K562 (cell line): ENCODE results near the gene MACROH2A2. TPM values are rescaled to one million over a fixed set of nuclear protein-coding genes. Genes with fewer than 3 reads are reported as not detected.

Source experiments
- CREB1 ChIP-seq, 2 experiments: sonication (generic) in 1 of 2; formaldehyde crosslinking in 1 of 2; IDR thresholded peaks; 2 replicates each; pipeline versions ENCODE4 v1.6.1 to v1.8.0; 2012 to 2022; ENCODE audit warnings: inconsistent platforms in 1 of 2, mild to moderate bottlenecking in 1 of 2, missing genetic modification reagents in 1 of 2, moderate library complexity in 1 of 2
- KLF1 ChIP-seq: fragments of 450-650 bp; IDR thresholded peaks from 2 replicates; pipeline ENCODE4 v1.6.1; 2016; ENCODE audit warnings: missing genetic modification characterization, missing compliant biosample characterization
- MBD2 ChIP-seq: sonication (generic); IDR thresholded peaks from 2 replicates; pipeline ENCODE4 v1.6.1; 2016; ENCODE audit warnings: low read depth, borderline replicate concordance
- YY1 ChIP-seq, 3 experiments: IDR thresholded peaks; 2 replicates each; pipeline ENCODE4 v1.6.1; 2011; ENCODE audit warnings: low read length in 2 of 3, mild to moderate bottlenecking in 2 of 3, moderate library complexity in 2 of 3, borderline replicate concordance in 1 of 3, control low read depth in 1 of 3, low read depth in 1 of 3; ENCODE audit not compliant: insufficient read depth in 3 of 3, insufficient replicate concordance in 2 of 3, control insufficient read depth in 1 of 3, insufficient read length in 1 of 3; ENCODE audit errors: extremely low read depth in 1 of 3
- ZNF224 ChIP-seq: sonication (generic); formaldehyde crosslinking; IDR thresholded peaks from 2 replicates; pipeline ENCODE4 v1.8.0; 2022; ENCODE audit warnings: mild to moderate bottlenecking, missing genetic modification reagents
- polyA plus RNA-seq, 8 experiments: library from polyadenylated mRNA; depleted of rRNA in 4 of 8; stranded (reverse) in 5 of 8; unstranded in 3 of 8; fragments of >200 nt; fragmentation: Nextera tagmentation in 2 of 8; fragmentation: Illumina TruSeq in 1 of 8; extraction: Ambion mirVana in 2 of 8; extraction: Trizol in 1 of 8; gene quantifications; 2 replicates each; pipeline versions ENCODE4 v1.2.1 to v1.2.3, GENCODE V29; 2011 to 2014; ENCODE audit warnings: inconsistent platforms in 1 of 8, missing spikeins in 1 of 8
- total RNA-seq, 7 experiments: library from RNA; depleted of rRNA in 6 of 7; stranded (reverse); fragments of >200 nt in 6 of 7; fragmentation: Illumina TruSeq in 2 of 7; extraction: Trizol in 2 of 7; gene quantifications; 2 replicates each; pipeline versions ENCODE4 v1.2.1 to v1.2.3, GENCODE V29; 2011 to 2021; ENCODE audit warnings: low replicate concordance in 1 of 7
- TF ChIP-seq, protein P1 (sequence below): fragments of 200-800 bp; sonication (Bioruptor generic); IDR thresholded peaks from 2 replicates; pipeline ENCODE4 v1.6.1; 2016; ENCODE audit warnings: missing genetic modification characterization, missing compliant biosample characterization

The MACROH2A2 gene
- total and polyA plus RNA-seq, 9 of the 15 experiments (the other 6 are each of a cell fraction or from before 2014, with no cell fraction given), result 0.07 TPM; not detected in 8

DNA sequence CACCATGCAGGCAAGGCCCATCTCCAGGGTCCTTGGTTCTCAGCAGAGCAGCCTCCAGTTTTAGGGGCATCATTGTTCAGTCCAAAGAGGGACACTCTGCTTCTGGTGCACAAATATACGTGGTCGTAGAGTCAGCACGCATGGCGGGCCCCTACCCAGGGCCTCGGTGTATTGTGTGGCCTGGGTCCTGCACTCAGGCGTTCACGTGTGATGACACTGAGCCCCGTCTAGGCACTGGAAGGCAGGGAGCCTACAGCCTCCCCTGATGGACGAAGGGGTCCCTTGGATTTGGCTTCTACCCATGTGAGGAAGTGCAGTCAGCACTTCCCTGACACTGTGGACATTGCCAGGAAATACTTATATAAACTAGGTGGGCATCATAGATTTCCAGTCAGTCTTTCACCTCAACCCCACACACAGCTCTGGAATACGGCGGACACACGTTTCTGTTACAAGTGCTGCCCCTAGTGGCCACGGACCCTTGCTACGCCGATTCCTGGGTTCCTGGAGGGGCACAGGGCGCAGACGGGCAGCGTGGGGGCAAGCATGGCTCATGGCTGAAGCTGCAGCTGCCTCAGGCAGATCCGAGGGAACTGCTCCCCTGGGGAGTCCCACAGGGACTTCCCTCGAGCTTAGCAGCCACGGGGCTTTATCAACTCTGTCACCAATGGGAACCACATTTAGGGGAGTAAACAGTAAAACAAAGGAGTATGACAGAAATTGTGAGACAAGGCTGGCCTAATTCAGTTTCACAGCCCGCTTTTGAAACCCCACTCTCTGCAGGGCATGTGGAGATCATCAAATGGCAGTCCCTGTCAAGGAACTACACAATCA lies 54.5 kb downstream of the MACROH2A2 start (continued):
- TF ChIP-seq, protein P1, sequence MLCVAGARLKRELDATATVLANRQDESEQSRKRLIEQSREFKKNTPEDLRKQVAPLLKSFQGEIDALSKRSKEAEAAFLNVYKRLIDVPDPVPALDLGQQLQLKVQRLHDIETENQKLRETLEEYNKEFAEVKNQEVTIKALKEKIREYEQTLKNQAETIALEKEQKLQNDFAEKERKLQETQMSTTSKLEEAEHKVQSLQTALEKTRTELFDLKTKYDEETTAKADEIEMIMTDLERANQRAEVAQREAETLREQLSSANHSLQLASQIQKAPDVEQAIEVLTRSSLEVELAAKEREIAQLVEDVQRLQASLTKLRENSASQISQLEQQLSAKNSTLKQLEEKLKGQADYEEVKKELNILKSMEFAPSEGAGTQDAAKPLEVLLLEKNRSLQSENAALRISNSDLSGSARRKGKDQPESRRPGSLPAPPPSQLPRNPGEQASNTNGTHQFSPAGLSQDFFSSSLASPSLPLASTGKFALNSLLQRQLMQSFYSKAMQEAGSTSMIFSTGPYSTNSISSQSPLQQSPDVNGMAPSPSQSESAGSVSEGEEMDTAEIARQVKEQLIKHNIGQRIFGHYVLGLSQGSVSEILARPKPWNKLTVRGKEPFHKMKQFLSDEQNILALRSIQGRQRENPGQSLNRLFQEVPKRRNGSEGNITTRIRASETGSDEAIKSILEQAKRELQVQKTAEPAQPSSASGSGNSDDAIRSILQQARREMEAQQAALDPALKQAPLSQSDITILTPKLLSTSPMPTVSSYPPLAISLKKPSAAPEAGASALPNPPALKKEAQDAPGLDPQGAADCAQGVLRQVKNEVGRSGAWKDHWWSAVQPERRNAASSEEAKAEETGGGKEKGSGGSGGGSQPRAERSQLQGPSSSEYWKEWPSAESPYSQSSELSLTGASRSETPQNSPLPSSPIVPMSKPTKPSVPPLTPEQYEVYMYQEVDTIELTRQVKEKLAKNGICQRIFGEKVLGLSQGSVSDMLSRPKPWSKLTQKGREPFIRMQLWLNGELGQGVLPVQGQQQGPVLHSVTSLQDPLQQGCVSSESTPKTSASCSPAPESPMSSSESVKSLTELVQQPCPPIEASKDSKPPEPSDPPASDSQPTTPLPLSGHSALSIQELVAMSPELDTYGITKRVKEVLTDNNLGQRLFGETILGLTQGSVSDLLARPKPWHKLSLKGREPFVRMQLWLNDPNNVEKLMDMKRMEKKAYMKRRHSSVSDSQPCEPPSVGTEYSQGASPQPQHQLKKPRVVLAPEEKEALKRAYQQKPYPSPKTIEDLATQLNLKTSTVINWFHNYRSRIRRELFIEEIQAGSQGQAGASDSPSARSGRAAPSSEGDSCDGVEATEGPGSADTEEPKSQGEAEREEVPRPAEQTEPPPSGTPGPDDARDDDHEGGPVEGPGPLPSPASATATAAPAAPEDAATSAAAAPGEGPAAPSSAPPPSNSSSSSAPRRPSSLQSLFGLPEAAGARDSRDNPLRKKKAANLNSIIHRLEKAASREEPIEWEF (CRISPR knock-in tag), result no peak
- TF ChIP-seq CREB1 (IDR thresholded peaks at IDR 0.05), result 0 out of 2 replicates have a peak, but pooled peaks have one; percentile 11
- 0 out of 2 replicates have a peak, but pooled peaks have one; percentile 27 for TF ChIP-seq CREB1 (CRISPR knock-in tag; IDR thresholded peaks at IDR 0.05)
- TF ChIP-seq ZNF224, result no peak
- TF ChIP-seq KLF1, result no peak
- peak in 1 of 3 experiments; percentile 13 for TF ChIP-seq YY1 (IDR thresholded peaks at IDR 0.05; ENCODE audit: borderline replicate concordance in 1 of 3, control insufficient read depth in 1 of 3, extremely low read depth in 1 of 3, insufficient read depth in 3 of 3, insufficient read length in 1 of 3, insufficient replicate concordance in 2 of 3, low read depth in 1 of 3, low read length in 2 of 3)
- no peak for TF ChIP-seq MBD2
- TF ChIP-seq, all 486 proteins: peak for 8
